ENCODE data around the gene KCNG4. TPM values are rescaled to one million over a fixed set of nuclear protein-coding genes. Genes with fewer than 3 reads are reported as not detected.

KCNG4 gene
- total and polyA plus RNA-seq, 2 of the 8 experiments (the other 6 are each of a cell fraction or from before 2014, with no cell fraction given) = not detected

GRCh38 chr16:84205976-84206691, 33.7 kb downstream of the KCNG4 start:
- ChIA-PET POLR2A (ENCODE audit: partially characterized antibody) (no interaction called here), CTCF (ENCODE audit: partially characterized antibody) (interaction anchor here (0.7 to 1.4 kb wide), 3 partner anchors 11 to 278 kb away, joined by 3 to 4 read pairs (median 3); no protein-coding TSS in a partner anchor)
- H3K27me3 ChIP-seq (replicated peaks in 1 of 4; ENCODE audit: control insufficient read depth in 3 of 4, extremely low read depth in 1 of 4, insufficient read depth in 3 of 4, low read length in 3 of 4) = no peaks in the 10 kb centered on the region
- H3K79me2 ChIP-seq (ENCODE audit: control insufficient read depth in 1 of 2, insufficient read depth in 2 of 2, low read length in 2 of 2) = no peaks in the 10 kb centered on the region
- WGBS, 2 experiments (ENCODE audit: extremely low coverage in 1 of 2, insufficient coverage in 1 of 2, insufficient read length in 1 of 2, insufficient replicate concordance in 2 of 2, low coverage in 1 of 2, low lambda C conversion rate in 2 of 2, missing lambda C conversion rate in 1 of 2) = 92% methylated on average over 18 of the region's 18 CpGs; no CpG with 5 or more reads in 1 of the 2 experiments
- H3K14ac ChIP-seq (ENCODE audit: insufficient read length) = no peak overlapping the region
- H4K20me1 ChIP-seq (replicated peaks in 1 of 2; ENCODE audit: control insufficient read depth in 1 of 2, insufficient read depth in 2 of 2, low read length in 2 of 2) = no peaks in the 10 kb centered on the region
- no peaks in the 10 kb centered on the region for H3K36me3 ChIP-seq (ENCODE audit: control insufficient read depth in 2 of 4, insufficient read depth in 4 of 4, low read length in 3 of 4)
- no peak overlapping the region for H4K5ac ChIP-seq (ENCODE audit: insufficient read length, low read depth, low read length)
- FAIRE-seq = no peak
- no peak overlapping the region for H3K4me3 ChIP-seq (ENCODE audit: extremely low read depth in 1 of 4, insufficient read depth in 2 of 4, low read depth in 3 of 4, low read length in 4 of 4)
- H4K8ac ChIP-seq (ENCODE audit: extremely low read depth, insufficient read depth, low read length) = no peak overlapping the region
- no peak overlapping the region for H2AK5ac ChIP-seq (ENCODE audit: low read depth, low read length)
- H3K23ac ChIP-seq (ENCODE audit: insufficient read length) = no peak overlapping the region
- H3K4ac ChIP-seq (replicated peaks; ENCODE audit: insufficient read length, low read depth, low read length) = no peak overlapping the region
- H3K18ac ChIP-seq (ENCODE audit: extremely low read depth, low read length) = no peak overlapping the region
- no peak overlapping the region for H2AFZ ChIP-seq (ENCODE audit: low read length)
- H2BK12ac ChIP-seq (ENCODE audit: low read depth, low read length) = no peak overlapping the region
- H2BK120ac ChIP-seq (replicated peaks; ENCODE audit: low read depth, low read length) = no peak overlapping the region
- DNase-seq (ENCODE audit: low read depth in 1 of 2, low spot score in 2 of 2) = no peak
- H3K9ac ChIP-seq (replicated peaks in 1 of 4; ENCODE audit: extremely low read depth in 1 of 4, low read depth in 3 of 4, low read length in 3 of 4) = no peak overlapping the region
- peaks cover 0 to 3% (median 0%) of the 10 kb centered on the region in 4 experiments; a peak in 1 of 7 replicates for H3K4me1 ChIP-seq (replicated peaks in 1 of 4; ENCODE audit: control insufficient read depth in 3 of 4, insufficient read depth in 4 of 4, low read length in 3 of 4)
- no peaks in the 10 kb centered on the region for H3K23me2 ChIP-seq (ENCODE audit: low read depth, low read length)
- H3K56ac ChIP-seq (replicated peaks; ENCODE audit: insufficient read length, low read depth, low read length) = no peak overlapping the region
- no peak overlapping the region for H4K91ac ChIP-seq (replicated peaks; ENCODE audit: insufficient read length, low read length)
- H3K27ac ChIP-seq (ENCODE audit: low read depth, low read length) = no peak overlapping the region
- H3K4me2 ChIP-seq (ENCODE audit: insufficient read depth in 1 of 2, low read depth in 2 of 2, low read length in 2 of 2) = no peak overlapping the region
- no peak overlapping the region for H2BK15ac ChIP-seq (ENCODE audit: low read length)
- no peak overlapping the region for H2BK5ac ChIP-seq (ENCODE audit: low read depth, low read length)
- no peaks in the 10 kb centered on the region for H3K79me1 ChIP-seq (ENCODE audit: low read depth, low read length)
- no peak overlapping the region for H2BK20ac ChIP-seq (ENCODE audit: low read length)
- H3K9me3 ChIP-seq (ENCODE audit: insufficient read depth in 2 of 2, low read depth in 1 of 2, low read length in 1 of 2) = no peaks in the 10 kb centered on the region
- TF ChIP-seq KDM5A (IDR thresholded peaks at IDR 0.05; ENCODE audit: low read length) = no peak
- no peak for TF ChIP-seq EP300 (IDR thresholded peaks at IDR 0.05; ENCODE audit: borderline replicate concordance in 1 of 2, low read depth in 2 of 2, low read length in 2 of 2)
- no peak for TF ChIP-seq RNF2 (IDR thresholded peaks at IDR 0.05; ENCODE audit: borderline replicate concordance, low read depth, low read length, missing control alignments, poor library complexity, severe bottlenecking)
- TF ChIP-seq KDM4A (IDR thresholded peaks at IDR 0.05; ENCODE audit: low read depth, low read length, severe bottlenecking) = no peak
- TF ChIP-seq JUN (IDR thresholded peaks at IDR 0.05; ENCODE audit: low read depth, low read length) = no peak
- no peak for TF ChIP-seq CREB1 (IDR thresholded peaks at IDR 0.05)
- TF ChIP-seq RFX5 (IDR thresholded peaks at IDR 0.05; ENCODE audit: borderline replicate concordance, low read depth, low read length) = no peak
- no peak for TF ChIP-seq BACH1 (IDR thresholded peaks at IDR 0.05; ENCODE audit: low read length)
- no peak for TF ChIP-seq HDAC2 (IDR thresholded peaks at IDR 0.05; ENCODE audit: borderline replicate concordance in 1 of 2, low read depth in 2 of 2, low read length in 2 of 2)
- no peak for TF ChIP-seq CBX5 (IDR thresholded peaks at IDR 0.05; ENCODE audit: low read depth, low read length)
- no peak for TF ChIP-seq SP1 (IDR thresholded peaks at IDR 0.05; ENCODE audit: low read depth, low read length)
- TF ChIP-seq MAX (IDR thresholded peaks at IDR 0.05) = no peak
- TF ChIP-seq SRF (IDR thresholded peaks at IDR 0.05; ENCODE audit: low read depth, low read length) = no peak

All from H1 (cell line).